A549 (cell line): ENCODE results near the gene PNKP.

Source experiments
- CTCF ChIP-seq: fragments of >200 bp; sonication (Bioruptor Twin); formaldehyde crosslinking; IDR thresholded peaks from 3 replicates; pipeline ENCODE4 v1.5.1; 2016
- EHF ChIP-seq: fragments of 250-450 bp; sonication (Bioruptor Pico); IDR thresholded peaks from 2 replicates; pipeline ENCODE4 v1.5.0; 2020; ENCODE audit warnings: mild to moderate bottlenecking
- ELK1 ChIP-seq: fragments of 150-350 bp; IDR thresholded peaks from 2 replicates; pipeline ENCODE4 v1.6.1; 2014; ENCODE audit warnings: low read depth, mild to moderate bottlenecking, low read length
- PBX3 ChIP-seq: IDR thresholded peaks from 2 replicates; pipeline ENCODE4 v1.6.1; 2012
- POLR2A ChIP-seq: IDR thresholded peaks from 2 replicates; pipeline ENCODE4 v1.6.1; 2012; ENCODE audit warnings: mild to moderate bottlenecking, low read length
- RNF2 ChIP-seq: fragments of 200-600 bp; sonication (generic); IDR thresholded peaks from 2 replicates; pipeline ENCODE4 v1.6.1; 2016; ENCODE audit warnings: low read depth, mild to moderate bottlenecking, antibody characterized with exemption, moderate library complexity, borderline replicate concordance

GRCh38 chr19:49869009-49869483 lies 1.7 kb upstream of the PNKP start:
- no peak for TF ChIP-seq EHF (CRISPR knock-in tag)
- TF ChIP-seq PBX3, result no peak
- TF ChIP-seq POLR2A, result peak; percentile 47
- no peak for TF ChIP-seq CTCF
- TF ChIP-seq RNF2, result no peak
- TF ChIP-seq ELK1, result no peak
